Hematopoietic multipotent progenitor cell treated with erythropoietin and hydrocortisone succinate and interleukin-3 and kit ligand, for 4 days (in vitro differentiated cells): ENCODE results near the gene C3orf18.

Experiments used
- DNase-seq: peaks from one replicate; pipeline ENCODE4 v3.0.0-alpha.2; 2015

The C3orf18 gene

DNA sequence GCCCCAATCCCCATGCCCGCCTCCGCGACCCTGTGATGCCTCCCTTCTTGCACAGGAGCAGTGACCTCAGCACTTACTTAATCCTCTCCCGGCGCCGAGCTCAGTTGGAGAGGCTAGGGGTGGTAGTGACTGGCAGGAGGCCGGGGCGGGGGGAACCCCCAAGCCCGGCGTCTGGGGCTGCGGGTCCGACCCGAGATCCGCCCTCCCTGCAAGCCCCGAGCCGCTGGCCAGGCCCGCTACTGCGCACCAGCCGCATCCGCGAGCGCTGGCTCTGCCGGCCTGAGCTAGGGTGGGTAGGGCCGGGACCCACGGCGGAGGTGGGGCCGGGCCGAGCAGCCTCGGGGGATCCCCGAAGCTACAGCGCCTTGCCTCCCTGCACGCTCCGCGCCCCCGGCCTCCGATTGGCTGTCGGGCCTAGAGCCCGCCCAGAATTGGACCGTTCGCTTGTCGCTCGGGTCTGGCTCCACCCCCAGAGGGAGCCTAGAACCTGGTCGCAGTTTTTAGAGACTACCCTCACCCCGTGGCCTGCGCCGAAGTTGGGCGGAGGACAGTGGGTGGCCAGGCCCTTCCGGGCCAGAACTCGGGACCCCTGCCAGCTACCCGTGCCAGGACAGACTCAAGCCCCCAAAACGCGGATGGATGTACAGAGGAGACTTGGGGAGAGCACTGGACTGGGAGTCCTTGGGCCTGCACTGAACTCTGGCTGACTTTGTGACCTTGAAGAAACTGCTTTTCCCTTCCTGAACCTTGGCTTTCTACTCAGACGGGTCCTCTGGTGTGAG, at the start of gene C3orf18:
C3orf18 (minus strand) TSS at position 362 of the 782 bp plus-strand sequence. CDS start 2,048 bp downstream, outside the sequence.
- DNase-seq: peak; percentile 97

DNA sequence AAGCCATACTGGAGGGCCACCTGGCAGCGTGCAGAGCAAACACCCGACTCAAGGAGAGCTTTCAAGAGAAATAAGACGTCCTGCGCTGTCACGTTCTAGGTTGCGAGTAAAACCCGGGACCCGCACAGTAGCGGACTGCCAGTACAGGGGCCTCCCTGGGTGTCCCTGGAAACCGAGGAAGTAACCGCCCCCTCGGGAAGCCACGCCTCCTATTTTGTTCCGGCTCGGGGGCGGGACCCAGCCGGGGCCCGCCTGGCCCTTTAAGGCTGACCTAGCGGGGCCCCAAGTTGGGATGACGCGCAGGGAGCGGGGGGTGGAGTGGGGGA, 49.2 kb upstream of the C3orf18 start:
- peak; percentile 98 for DNase-seq

DNA sequence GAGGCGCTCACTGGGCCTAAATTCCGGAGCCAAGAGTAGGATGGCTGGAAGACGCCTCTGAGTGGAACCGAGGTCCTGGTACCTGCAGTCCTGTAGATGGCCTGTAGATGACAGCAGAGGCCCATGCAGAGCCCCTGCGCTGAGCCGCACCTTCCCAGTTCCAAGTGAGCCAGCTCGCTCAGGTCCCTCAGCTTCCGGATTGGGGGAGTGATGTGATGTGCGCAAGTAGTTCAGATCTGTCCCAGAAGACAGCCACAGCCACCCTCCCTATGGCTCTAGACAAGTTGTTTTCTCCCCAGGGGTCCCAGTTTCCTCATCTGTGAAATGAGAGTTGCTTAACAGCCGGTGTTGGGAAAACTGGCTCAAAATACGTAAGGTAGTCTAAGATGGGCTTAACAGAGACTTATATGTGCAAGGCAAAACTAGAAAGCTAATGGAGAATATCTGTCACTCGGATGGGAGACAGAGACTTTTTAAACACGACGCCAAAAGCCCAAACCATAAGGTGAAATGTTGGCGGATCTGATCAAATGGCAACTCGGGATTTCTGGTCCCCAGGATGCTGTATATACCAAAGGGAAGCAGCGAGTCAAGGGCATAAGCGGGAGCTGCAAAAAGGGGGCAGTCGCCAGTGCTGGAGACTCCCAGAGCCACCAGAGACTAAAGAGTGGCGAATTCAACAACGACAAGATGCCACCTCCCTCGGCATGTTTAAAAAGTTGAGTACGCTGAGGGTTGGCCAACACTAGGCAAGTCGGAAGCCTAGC, 48.6 kb upstream of the C3orf18 start:
- peak; percentile 95 for DNase-seq

DNA sequence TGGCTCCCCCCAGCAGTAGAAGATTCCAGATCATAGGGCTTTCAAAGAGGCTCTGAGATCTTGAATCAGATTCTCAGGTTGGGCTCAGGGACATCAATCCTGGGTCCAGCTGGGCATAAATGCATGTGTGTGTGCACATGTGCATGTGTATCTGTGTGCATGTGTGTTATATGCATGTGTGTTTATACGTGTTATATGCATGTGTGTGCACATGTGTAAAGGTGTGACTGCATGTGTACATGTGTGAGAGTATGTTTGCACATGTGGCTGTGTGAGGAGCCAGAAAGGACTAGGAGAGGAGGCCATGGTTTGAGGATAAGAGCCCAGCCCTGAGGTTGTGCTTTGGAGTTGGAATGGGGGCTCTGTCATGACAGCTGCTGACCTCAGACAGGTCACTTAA, 47.6 kb upstream of the C3orf18 start:
- DNase-seq: no peak

DNA sequence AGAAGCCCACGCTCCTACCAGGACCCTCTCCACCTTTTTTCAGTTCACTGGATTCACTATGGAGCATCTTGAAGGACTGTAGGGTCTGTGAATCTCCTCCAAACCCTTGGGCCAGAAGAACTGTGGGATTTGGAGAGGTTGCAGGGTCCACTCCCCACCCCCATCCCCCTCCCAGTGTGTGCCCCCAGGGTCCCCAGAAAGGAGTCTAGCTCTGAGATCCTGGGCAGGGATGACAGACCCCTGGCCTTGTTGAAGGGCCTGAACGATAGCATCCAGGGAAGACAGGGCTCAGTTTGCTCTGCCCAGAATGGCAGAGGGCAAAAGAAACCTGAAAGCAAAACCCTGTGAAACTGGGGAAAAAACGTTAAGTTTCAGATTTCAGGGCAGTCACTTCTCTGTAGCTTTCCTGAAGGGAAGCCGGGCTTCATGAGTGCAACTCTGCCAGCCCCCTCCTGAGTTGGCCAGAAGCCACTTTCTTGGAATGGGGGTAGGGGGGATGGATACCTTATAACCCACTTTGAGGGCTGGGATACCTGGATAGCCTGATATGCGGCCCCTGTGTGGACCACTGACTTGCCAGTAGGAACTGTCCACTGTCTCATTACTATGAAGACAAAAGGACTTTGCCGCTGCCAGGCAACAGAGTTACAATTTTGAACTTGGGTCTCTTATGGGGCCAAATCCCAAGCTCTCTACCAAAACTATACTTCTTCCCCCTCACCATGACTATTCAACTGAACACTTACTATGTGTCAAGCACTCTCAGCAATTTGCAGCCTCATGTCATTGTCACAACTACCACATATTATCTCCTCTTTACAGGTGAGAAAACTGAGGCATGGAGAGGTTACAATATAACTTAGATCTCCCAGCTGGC, 45.7 kb upstream of the C3orf18 start:
- DNase-seq: no peak

DNA sequence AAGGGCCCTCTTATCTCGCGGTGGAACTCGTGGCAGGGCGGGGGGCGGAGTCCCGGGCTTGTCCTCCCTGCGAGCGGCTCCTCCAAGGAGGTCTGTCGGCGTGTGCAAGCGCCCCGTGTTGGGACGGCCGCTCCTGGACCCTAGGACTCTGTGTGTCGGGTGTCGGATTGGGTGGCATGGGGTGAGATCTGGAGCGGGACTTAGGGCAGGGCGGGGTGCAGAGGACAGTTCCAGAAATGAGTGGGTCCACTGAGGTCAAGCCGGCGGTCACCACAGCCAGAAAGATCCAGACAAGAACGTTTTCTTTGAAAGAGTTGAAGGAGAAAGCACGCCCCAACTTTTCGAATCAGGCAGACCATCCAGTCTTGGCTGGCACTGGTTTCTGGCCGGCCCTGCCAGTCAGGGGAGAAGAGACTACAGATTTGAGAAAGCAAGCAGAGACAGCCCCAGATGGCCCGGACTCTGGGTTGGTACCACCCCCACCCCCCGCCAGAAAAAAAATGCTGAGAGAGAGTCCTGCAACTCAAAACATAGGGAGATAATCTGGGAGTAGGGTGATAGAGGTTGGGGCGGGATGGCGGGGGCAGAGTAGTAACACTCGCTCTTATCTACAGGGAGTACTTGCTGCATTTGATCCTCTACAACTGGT, 44.8 kb upstream of the C3orf18 start:
- peak; percentile 80 for DNase-seq

DNA sequence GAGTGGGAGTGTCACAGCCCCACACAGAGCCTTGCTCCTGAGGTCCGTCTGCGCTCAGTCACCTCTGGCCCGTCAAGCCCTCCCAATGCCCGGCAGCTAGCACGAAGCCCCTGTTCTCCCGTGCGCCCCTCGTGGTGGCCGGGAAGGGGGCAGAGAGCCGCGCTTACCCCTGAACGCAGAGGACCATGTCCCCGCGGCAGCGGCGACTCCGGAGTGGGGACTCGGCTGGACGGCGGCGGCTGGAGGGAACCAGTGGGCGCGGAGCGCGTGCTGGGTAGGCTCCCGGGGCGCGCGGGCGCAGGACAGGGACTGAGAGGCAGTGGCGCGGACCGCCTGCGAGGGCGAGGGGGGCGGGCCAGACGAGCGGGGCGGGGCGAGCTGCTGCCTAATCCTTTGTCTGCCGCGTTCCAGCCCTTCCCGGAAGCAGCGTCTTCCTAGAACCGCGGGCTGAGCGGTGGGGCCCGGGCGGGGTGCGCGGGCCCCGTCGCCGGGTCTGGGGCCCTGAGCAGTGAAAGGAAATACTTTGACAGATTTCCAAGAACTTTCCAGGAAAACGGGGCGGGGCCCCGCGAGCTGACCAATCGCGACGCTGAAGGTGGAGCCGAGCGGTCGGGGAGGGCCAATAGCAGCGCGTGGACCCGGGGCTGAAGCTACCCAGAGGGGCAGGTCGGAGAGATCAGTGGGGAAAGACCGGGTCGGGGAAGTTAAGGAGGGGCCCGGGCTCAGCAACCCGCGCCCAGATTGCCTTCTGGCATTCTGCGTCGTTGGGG, 44.1 kb upstream of the C3orf18 start, which contains the start of gene CISH:
CISH (minus strand) TSS at position 311 of the 770 bp plus-strand sequence; CDS start at position 187, 124 bp downstream.
- DNase-seq: peak; percentile 100

DNA sequence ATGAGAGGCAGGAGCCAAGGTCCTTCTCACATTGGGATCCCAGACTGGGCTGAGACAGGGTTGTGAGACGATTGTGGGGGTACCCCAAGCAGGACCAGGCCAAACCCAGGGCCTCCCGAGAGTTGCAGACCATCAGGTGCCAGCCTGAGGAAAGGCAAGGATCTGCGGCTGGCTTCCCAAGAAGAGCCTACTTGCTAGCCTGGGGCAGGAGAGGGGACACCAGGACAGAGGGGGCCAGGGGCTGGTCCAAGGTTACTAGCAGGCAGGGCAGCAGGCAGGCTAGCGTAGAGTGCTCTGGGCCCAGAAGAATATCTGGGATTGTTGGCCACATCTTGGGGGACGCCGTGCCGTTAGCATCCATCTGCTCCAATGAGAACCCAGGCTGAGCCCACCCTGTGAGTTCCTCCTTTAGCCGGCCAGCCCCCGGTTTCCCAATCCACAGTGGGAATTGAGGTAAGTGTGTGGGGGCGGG, 43.5 kb upstream of the C3orf18 start:
- DNase-seq: no peak

DNA sequence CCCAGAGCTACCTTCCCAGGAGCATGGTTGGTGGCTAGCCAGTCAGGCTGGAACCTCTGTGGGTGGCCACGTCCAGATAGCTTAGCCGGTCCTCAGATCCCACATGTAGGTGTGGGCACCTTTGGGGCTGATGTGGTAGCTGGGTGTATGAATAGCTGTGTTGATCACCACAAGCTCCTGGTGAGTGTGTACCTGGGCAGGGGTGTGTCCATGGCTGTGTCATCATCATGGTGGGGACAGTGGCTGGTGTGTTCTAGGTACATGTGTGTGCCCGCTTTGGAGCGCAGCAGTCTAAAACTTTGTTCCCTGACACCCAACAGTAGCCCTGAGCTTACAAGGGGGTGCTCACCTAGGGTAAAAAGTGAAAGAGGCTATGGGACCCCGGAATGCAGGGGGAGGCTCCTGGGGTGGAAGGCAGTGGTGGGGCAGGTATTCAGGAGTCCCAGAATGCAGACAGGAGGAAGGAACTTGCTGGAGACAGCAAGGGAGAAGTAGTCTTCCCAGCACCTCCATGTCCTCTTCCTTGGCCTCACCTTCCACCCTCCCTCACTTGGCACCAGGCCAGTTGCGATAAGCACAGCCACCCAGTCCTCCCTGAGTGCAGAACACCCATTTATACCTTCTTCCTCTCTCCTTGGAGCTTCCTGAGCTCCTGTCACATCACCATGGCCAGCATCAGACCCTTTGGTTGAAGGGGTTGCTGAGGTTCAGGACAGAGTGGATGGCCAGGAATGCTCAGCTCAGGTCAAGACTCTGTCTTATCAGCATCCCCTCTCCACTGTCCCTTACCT, 42.8 kb upstream of the C3orf18 start:
- peak; percentile 73 for DNase-seq

DNA sequence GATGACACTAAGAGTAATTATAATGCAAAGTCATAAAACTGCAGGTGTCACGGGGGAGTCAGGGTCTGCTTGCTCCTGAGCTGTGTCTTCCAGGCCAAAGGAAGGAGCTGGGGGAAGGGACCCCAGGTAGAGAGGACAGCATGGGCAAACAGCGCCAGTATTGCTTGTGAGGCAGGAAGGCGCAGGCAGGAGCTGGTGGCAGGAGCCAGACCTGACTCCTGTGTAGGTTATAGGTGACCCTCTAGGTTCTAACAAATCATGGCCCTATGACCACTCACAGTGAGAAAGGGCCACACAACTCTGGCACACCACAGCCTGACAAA, 42.2 kb upstream of the C3orf18 start:
- no peak for DNase-seq

DNA sequence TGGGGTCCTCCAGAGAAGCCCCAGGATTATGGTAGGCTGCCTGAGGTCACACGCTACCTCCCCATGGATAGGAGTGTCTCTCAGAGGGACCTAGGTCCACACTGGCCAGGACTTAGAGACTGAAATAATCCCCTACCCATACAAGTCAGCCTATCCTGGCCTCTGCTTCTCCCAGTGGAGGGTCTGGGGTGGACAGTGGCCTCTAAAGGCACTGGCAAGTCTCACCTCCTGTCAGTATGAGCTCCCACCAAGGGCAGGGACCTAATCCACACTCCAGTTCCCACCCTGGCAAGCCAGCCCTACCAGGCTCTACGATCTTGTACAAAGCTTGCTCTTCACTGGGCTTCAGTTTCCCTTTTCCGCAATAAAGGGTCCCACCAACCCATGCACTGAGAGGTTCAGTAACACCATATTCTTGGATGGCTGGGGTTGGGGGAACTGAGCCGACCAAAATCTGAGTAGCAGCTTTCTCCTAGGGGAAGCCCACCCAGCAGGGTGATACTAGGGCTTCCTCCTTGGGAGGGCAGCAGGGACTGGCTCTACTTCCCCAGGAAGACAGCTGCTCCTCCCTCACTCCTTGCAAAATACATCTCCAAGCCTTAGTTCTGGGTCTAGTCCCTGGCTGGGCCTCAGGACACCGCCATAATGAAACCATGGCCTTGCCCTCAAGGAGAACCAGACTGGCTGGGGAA, 41.7 kb upstream of the C3orf18 start:
- DNase-seq: no peak

DNA sequence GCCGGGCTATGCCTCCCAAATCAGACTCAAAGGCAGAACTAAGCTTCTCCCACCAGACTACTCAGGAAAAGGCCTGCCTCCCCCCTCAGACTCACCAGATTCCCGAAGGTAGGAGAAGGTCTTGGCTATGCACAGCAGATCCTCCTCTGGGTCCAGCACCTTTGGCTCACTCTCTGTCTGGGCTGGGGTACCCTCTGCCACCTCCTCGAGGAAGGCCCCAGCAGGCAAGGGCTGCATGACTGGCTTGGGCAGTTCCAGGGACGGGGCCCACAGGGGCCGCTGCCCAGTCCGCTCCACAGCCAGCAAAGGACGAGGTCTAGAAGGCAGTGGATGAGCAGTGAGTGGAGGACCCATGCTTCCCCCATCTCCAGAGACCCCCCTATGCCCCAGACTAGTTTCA, 40.7 kb upstream of the C3orf18 start:
- DNase-seq: no peak

DNA sequence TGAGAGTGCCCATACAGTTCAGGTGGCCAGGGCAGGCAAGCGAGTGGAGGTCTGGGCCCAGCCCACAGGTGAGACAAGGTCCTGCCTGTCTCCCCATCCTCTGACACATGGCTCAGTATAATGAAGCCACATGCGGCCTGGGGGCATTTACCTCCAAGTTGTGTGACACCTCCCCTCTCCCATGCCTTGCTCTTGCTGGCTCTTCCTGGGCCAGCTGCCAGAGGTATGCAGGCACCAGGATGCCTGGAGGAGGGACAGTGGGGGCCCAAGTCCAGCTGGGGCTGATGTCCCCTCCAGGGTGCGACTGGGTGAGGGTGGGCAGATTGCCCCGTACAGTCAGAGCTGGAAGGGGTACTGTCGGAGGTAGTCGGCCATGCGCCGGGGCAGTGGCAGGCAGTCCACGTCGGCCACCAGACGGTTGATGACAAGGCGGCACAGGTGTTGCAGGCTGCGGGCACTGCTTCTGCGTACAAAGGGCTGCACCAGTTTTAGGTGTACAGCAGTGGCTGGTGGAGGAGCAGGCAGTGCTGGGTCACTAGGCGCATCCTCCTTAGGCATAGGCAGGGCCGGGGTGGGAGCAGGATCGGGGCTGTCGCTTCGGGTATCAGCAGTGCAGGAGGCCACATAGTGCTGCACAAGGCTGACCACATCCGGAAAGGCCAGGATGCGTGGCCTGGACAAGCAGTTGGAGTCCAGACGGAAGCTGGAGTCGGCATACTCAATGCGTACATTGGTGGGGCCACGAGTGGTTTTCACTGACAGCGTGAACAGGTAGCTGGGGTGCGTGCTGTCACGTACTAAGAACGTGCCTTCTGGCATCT, 39.9 kb upstream of the C3orf18 start:
- no peak for DNase-seq

DNA sequence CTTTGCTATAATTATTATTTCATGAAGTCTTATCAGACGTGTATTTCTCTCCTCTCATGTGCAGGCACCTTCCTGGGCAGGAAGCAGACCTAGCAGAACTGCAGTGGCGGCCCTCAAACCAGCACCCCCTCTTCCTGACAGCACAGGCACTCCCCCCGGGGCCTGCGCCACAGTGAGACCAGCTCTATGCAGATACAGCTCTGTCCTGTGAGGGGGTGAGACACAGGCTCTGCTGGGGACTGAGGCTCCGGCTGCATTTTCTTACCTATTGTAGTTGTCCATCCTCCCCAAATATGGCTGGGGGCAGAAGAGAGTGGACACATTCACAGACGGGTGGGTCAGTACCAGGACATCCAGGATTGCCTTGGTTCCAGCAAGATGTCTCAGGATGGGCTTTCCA, 39.0 kb upstream of the C3orf18 start:
- DNase-seq: peak; percentile 65

DNA sequence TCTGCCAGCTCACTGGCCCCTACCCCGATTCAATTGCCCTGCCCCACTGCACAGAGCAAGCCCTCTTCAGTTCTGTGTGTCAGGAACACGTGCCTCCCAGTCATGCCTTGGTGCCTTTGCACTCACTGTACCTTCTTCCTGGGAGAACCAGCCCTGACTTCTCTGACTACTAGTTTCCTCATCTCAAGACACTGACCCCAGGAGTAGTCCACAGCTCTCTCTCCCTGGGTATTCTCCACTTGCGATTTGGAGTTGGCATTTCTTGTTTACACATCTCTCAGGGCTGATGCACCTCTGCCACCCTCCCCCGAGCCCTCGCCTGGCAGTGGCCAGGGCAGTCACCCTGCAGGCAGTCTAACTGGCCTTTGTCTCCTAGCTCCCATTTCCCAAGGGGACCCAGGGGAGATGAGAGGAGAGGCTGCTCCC, 38.4 kb upstream of the C3orf18 start:
- no peak for DNase-seq

DNA sequence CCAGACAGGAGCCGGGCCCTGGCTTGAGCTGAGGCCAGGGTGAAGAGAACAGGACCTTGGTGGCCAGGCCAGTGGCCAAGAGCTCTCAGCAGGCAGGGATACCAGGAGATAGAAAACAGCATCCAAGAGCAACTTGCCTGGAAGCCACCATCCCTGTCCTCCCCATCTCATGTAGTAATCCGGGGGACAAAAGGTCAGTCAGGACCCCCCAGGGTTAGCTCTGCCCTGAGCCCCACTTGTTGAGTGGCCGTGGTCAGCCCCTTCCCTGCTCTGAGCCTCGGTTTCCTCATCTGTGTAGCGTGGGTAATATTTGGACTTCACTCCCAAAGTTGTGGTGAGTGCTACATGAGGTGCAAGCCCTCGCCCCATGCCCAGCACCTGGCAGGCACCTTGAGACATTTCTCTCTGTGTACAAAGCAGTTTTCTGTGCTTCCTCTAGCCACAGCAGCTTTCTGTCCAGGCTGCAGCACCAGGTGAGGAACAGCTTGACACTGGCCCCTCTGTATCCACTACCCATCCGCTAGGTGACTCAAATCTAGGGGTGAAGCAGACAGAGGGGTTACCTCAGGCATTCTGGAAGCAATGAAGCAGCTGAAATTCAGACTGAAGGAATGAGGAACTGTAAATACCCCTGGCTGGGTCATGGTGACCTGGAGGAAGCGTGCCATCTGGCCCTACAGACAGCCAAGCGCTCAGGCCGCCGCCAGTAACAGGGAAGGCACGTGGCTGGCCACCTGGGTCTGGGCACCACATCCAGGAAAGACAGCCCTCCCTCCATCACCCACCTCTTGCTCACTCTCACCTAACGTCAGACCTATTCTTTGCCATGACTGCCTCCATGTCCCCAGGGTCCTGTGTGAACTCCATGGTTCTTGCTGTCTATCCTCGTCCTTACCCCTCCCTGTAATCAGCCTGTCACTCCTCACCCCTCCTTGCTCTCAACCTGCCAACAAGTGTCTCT, 37.4 kb upstream of the C3orf18 start:
- peak; percentile 72 for DNase-seq

DNA sequence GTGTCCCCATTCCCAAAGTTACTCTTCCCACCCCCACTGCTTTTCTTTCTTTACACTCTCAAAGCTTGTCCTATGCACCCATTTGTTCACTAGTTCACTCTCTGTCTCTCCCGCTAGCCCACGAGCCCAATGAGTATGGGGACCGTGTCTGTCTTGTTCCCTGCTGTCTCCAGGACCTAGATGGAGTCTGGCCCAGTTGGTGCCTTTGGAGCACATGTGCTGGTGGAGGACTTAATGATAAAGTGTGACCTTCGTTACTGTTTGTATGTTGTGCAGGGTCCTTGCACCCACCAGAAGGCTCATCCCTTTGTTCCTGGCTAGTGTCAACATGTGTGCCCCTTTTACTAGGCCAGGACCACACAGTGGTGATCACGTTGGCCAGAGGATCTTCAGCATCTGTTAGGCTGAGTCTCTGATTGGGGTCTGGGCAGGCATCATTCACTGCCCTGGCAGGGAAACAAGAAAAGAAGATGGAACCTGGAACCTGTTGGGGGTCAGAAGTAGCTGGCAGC, 36.6 kb upstream of the C3orf18 start:
- DNase-seq: no peak
